Measurements from ENCODE around the gene GATAD2A.
"Not testable (repeated sequence)": the region's sequence is repeated elsewhere in the genome, so short reads cannot be mapped to it uniquely, and the experiment has no call there.

GATAD2A gene

GRCh38 chr19:19388568-19389555, 16.6 kb upstream of the GATAD2A start:
- DNase-seq = no peak

- DNase-seq = not testable (repeated sequence)
Observed at GRCh38 chr19:19389683-19390082, 15.8 kb upstream of the GATAD2A start.

GRCh38 chr19:19394333-19394732, 11.1 kb upstream of the GATAD2A start:
- DNase-seq = not testable (repeated sequence)

DNA sequence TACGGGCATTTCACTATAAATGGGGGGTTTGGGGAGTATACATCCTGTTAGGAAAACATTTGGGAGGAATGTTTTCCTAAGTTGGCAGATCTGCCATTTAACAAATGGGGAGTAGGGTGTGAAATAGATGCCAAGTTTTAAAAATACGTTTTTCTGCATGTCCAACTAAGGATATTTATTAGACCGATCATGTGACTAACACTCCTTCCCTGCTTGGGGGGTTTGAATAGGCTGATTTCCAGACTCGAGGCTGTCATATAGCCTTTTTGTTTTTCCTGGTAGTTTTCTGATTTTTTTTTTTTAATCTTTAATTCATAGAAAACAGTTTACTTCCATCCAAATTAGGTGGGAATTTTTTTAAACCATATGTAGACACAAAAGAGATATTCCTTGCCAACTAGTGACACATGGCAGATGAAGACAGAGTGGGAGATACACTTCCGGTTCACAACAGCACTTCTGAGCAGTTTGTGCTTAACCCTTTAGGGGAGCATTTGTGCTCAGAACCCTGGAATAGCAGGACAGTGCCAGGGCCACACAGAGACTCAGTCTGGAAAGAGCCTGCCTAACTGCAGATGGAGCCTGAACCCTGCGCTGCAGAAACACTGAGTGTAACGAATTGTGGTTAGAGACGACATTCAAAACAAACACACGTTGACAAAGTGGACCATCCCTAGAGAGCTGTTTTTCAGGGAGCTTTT, 5.6 kb upstream of the GATAD2A start:
- DNase-seq = no peak

- no peak for DNase-seq
Observed at GRCh38 chr19:19402656-19403372, 2.7 kb upstream of the GATAD2A start.

- DNase-seq = no peak
Observed at GRCh38 chr19:19403373-19403901, 2.0 kb upstream of the GATAD2A start.

DNA sequence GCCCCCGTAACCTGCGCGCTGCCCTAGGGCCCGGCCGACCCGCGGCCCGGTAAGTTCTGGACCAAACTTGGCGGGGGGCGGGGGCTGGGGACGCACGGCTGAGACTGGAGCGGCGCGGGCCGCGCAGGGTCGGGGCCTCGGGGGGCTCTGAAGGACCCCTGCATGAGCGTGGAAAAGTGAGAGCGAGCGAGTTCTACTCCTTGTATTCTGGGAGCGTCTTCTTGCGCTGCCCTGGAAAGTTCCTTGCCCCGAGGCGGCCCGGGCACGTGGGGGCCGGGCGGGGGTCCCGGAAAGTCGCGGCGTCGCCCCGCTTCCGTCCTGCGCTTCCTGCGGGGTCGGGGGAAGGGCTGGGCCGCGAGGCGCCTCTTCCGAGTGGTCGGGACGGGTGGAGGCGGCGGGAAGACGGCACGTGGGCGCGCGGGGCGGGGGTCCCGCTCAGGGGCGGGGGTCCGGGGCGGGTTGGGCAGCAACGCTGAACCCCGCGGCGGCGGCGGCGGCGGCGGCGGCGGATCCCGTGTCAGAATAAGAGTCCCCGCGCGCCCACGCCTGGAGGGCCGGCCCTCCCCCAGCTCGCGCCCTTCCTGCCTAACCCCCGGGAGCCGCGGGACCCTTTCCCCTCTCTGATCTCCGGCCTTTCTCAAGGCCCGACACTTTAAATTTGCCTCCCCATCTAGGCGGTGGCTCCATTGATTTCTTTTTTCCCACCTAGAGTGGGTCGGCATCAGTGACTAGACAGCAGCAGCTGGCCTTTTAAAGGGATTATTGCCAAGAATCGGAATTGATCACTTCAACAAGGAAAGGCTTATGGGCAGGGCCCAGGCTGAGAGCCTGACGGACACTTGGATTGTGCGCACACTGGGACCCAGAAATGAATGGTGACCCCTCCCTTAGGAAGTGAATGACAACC, 749 bp downstream of the GATAD2A start:
- peak; percentile 61 for DNase-seq

GRCh38 chr19:19406878-19407632, 1.6 kb downstream of the GATAD2A start:
- peak; percentile 67 for DNase-seq

- no peak for DNase-seq
Observed at GRCh38 chr19:19407633-19407930, 2.1 kb downstream of the GATAD2A start.

DNA sequence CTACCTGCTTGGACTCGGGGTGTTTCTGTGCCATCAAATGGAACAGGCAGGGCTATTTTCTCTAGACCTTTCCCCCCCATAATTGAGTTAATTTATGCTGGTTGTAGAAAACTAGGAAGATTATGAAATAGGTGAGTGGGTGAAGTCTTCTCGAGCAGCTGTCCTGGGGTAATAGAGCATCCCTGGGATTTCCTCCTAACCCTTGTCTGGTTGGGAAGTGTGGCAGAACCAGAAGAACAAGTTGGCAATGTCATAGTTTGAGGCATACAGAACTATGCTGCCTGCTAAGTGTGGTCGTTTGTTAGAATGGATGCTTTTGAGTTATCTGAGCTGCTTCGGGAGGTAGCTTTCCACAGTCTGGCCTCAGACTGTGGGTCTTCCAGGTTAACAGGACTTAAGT, 3.7 kb downstream of the GATAD2A start:
- no peak for DNase-seq

GRCh38 chr19:19409631-19410030, 4.2 kb downstream of the GATAD2A start:
- DNase-seq = peak; percentile 38

- DNase-seq = peak; percentile 40
Observed at GRCh38 chr19:19410553-19411550, 5.4 kb downstream of the GATAD2A start.

GRCh38 chr19:19416280-19416679, 10.8 kb downstream of the GATAD2A start:
- no peak for DNase-seq

GRCh38 chr19:19417046-19417445, 11.6 kb downstream of the GATAD2A start:
- DNase-seq = no peak

GRCh38 chr19:19417628-19418245, 12.3 kb downstream of the GATAD2A start:
- DNase-seq = no peak

- DNase-seq = no peak
Observed at GRCh38 chr19:19418555-19419260, 13.2 kb downstream of the GATAD2A start.

DNA sequence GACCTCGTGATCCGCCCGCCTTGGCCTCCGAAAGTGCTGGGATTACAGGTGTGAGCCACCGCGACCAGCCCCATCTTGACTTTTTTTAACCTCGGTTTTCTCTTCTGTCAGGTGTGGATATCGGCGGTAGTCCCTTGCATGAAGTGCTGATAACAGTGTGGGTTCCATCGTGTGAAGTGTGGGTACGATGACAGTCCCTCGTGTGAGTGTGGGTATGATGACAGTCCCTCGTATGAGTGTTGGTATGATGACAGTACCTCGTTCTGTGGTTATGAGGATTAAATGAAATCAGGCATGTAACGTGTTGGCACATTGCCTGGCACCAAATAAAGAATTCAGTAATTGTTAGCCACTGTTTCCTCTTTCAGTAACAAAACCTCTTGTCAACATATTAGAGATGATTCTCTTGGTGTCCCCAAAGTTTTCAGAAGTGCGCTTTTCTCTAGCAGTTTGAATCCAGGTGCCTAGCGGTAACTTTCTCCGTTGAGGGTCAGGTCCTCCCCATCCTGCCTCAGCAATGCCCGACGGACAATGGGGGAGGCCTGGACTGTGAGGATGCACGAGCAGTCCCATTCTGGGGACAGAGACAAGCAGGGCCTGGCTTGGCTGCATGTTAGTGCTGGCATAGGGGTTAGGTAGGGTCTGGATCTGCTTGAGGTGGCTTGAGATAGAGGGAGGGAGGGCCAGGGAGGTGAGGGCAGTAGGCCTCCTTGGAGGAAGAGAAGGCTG, 15.3 kb downstream of the GATAD2A start:
- DNase-seq = peak; percentile 66

- DNase-seq = no peak
Observed at GRCh38 chr19:19421299-19421696, 15.8 kb downstream of the GATAD2A start.

Measured in CD4-positive, alpha-beta T cell treated with Interleukin-12 subunit alpha and Interleukin-12 subunit beta, for 1 hour (primary cell).